Endothelial cell of umbilical vein (primary cell): Measurements from ENCODE around the gene ZNF438. TPM values are rescaled to one million over a fixed set of nuclear protein-coding genes. Genes with fewer than 3 reads are reported as not detected.

Experiments used
- BruUV-seq: library from RNA; stranded (reverse); fragments of 400-500 nt; replicated peaks from 2 replicates; lab custom pipeline; 2021; lab: Mats Ljungman, UMichigan
- CTCF ChIA-PET: fragments of 300-600, 350-600 bp; sonication (Branson Sonifier 250); formaldehyde crosslinking; loops from one replicate; lab custom pipeline; 2021; ENCODE audit warnings: antibody characterized with exemption, inconsistent platforms; lab: Charles Lee
- POLR2A ChIA-PET: fragments of 300-600, 350-600 bp; sonication (Branson Sonifier 250); formaldehyde crosslinking; loops from one replicate; lab custom pipeline; 2021; ENCODE audit warnings: antibody characterized with exemption, inconsistent platforms; lab: Charles Lee
- DNase-seq: peaks from one replicate; pipeline ENCODE4 v3.0.0-alpha.2; 2011; ENCODE audit warnings: low read depth, low spot score
- FAIRE-seq: peaks from 2 replicates; lab custom pipeline; 2011; peaks lifted over from hg19 to GRCh38; lab: Jason Lieb, UNC
- H2AFZ ChIP-seq: 2 replicates; pipeline ENCODE4 v1.6.0; 2012; ENCODE audit warnings: low read depth, low read length, control low read depth, inconsistent platforms
- H3K27ac ChIP-seq: 2 replicates; pipeline ENCODE4 v1.5.1; 2011; ENCODE audit warnings: low read depth, mild to moderate bottlenecking, control low read depth, low read length, moderate library complexity; ENCODE audit not compliant: insufficient read depth
- H3K27me3 ChIP-seq, 2 experiments: 2 replicates each; pipeline versions ENCODE4 v1.6.0 to v1.6.1; 2011; ENCODE audit warnings: low read length in 2 of 2, mixed read lengths in 1 of 2; ENCODE audit not compliant: control insufficient read depth in 2 of 2, insufficient read depth in 2 of 2
- H3K36me3 ChIP-seq, 2 experiments: 2 replicates in 1 of 2; 3 replicates in 1 of 2; pipeline ENCODE4 v1.5.1; 2011; ENCODE audit warnings: low read length in 2 of 2, mild to moderate bottlenecking in 1 of 2, moderate library complexity in 1 of 2; ENCODE audit not compliant: control insufficient read depth in 2 of 2, insufficient read depth in 2 of 2; ENCODE audit errors: extremely low read depth in 1 of 2
- H3K4me1 ChIP-seq: 3 replicates; pipeline ENCODE4 v1.5.1; 2011; ENCODE audit warnings: mild to moderate bottlenecking, low read length; ENCODE audit not compliant: control insufficient read depth, insufficient read depth; ENCODE audit errors: extremely low read depth
- H3K4me2 ChIP-seq: 2 replicates; pipeline ENCODE4 v1.6.1; 2011; ENCODE audit warnings: low read length, control low read depth, mixed read lengths; ENCODE audit not compliant: insufficient read depth
- H3K4me3 ChIP-seq, 3 experiments: fragments of 200-600 bp in 1 of 3; sonication (generic), shearing (Covaris generic) in 1 of 3; replicated peaks in 1 of 3; 2 replicates each; pipeline ENCODE4 v1.5.1; 2011 to 2016; ENCODE audit warnings: control low read depth in 3 of 3, low read length in 3 of 3, mild to moderate bottlenecking in 2 of 3, inconsistent platforms in 1 of 3, low read depth in 1 of 3, moderate library complexity in 1 of 3; ENCODE audit not compliant: insufficient read depth in 1 of 3
- H3K79me2 ChIP-seq: 2 replicates; pipeline ENCODE4 v1.6.0; 2012; ENCODE audit warnings: low read length, inconsistent platforms; ENCODE audit not compliant: control insufficient read depth, insufficient read depth
- H3K9ac ChIP-seq: replicated peaks from 2 replicates; pipeline ENCODE3; 2011; ENCODE audit warnings: low read length, control low read depth; ENCODE audit not compliant: insufficient read depth; ENCODE audit errors: extremely low read depth
- H3K9me1 ChIP-seq: replicated peaks from 3 replicates; pipeline ENCODE4 v1.6.0; 2011; ENCODE audit warnings: mild to moderate bottlenecking, low read length; ENCODE audit not compliant: control insufficient read depth, insufficient read depth; ENCODE audit errors: extremely low read depth
- H3K9me3 ChIP-seq: replicated peaks from 2 replicates; pipeline ENCODE4 v1.5.1; 2012; ENCODE audit warnings: low read length, inconsistent platforms; ENCODE audit not compliant: control insufficient read depth, insufficient read depth
- H4K20me1 ChIP-seq: replicated peaks from 2 replicates; pipeline ENCODE3; 2011; ENCODE audit warnings: mild to moderate bottlenecking, low read length; ENCODE audit not compliant: control insufficient read depth, insufficient read depth; ENCODE audit errors: extremely low read depth
- CTCF ChIP-seq, 2 donors: IDR thresholded peaks; 1 replicate in 1 of 2; 2 replicates in 1 of 2; pipeline ENCODE4 v1.5.1; 2011; ENCODE audit warnings: low read length in 2 of 2, mild to moderate bottlenecking in 2 of 2, moderate library complexity in 2 of 2, control low read depth in 1 of 2, inconsistent platforms in 1 of 2, low read depth in 1 of 2; ENCODE audit not compliant: insufficient read depth in 1 of 2; ENCODE audit errors: extremely low read depth in 1 of 2
- EZH2 ChIP-seq: IDR thresholded peaks from 2 replicates; pipeline ENCODE4 v1.6.1; 2012; ENCODE audit warnings: borderline replicate concordance, low read depth, mild to moderate bottlenecking, moderate library complexity, low read length, inconsistent platforms; ENCODE audit not compliant: severe bottlenecking
- FOS ChIP-seq: IDR thresholded peaks from 2 replicates; pipeline ENCODE4 v1.6.1; 2011; ENCODE audit warnings: mild to moderate bottlenecking, low read length, moderate library complexity, borderline replicate concordance; ENCODE audit not compliant: insufficient read depth
- JUN ChIP-seq: IDR thresholded peaks from 2 replicates; pipeline ENCODE4 v1.6.1; 2011; ENCODE audit warnings: borderline replicate concordance, low read depth; ENCODE audit not compliant: insufficient read length, insufficient read depth
- MAX ChIP-seq: IDR thresholded peaks from 2 replicates; pipeline ENCODE4 v1.6.1; 2011; ENCODE audit not compliant: insufficient read depth, insufficient read length
- MYC ChIP-seq: IDR thresholded peaks from one replicate; pipeline ENCODE4 v1.6.1; 2011; ENCODE audit warnings: mild to moderate bottlenecking, low read depth, low read length
- POLR2A ChIP-seq: IDR thresholded peaks from 2 replicates; pipeline ENCODE4 v1.6.1; 2012; ENCODE audit warnings: low read depth, mild to moderate bottlenecking, control low read depth, low read length
- dilution Hi-C: fragments of 300-500 bp; cut with MboI; formaldehyde crosslinking; loops from one replicate; pipeline ENCODE4 v1.15.0; 2019; ENCODE audit warnings: low sequenced_read_pairs; ENCODE audit not compliant: extremely low pct_ligation_motif_present
- intact Hi-C: fragments of 100-400 bp; cut with micrococcal nuclease; formaldehyde crosslinking; loops from one replicate; pipeline ENCODE4 v1.10.0; 2022
- polyA plus RNA-seq, 4 experiments: library from polyadenylated mRNA; depleted of rRNA in 3 of 4; stranded (reverse) in 3 of 4; unstranded in 1 of 4; fragments of >200 nt; gene quantifications; 2 replicates each; pipeline versions ENCODE4 v1.2.1 to v1.2.3, GENCODE V29; 2011 to 2012; ENCODE audit warnings: missing spikeins in 1 of 4
- total RNA-seq: library from RNA; stranded (reverse); gene quantifications from 2 replicates; pipeline ENCODE4 v1.2.3, GENCODE V29; 2021

The ZNF438 gene
- total and polyA plus RNA-seq, 2 donors (not counting 3 experiments of a cell fraction or from before 2014, with no cell fraction given), result 7.2 to 15.1 TPM

GRCh38 chr10:30839652-30840051, 192.0 kb downstream of the ZNF438 start:
- H3K27ac ChIP-seq, result no peak overlapping the region
- FAIRE-seq (no peak), DNase-seq (no peak)
- no peak for TF ChIP-seq JUN
- no peak for TF ChIP-seq EZH2
- no peak for TF ChIP-seq MYC
- TF ChIP-seq CTCF (IDR thresholded peaks at IDR 0.05; ENCODE audit: extremely low read depth in 1 of 2, insufficient read depth in 1 of 2, low read depth in 1 of 2, low read length in 2 of 2), result no peak
- H3K27me3 ChIP-seq, result no peaks in the 10 kb centered on the region
- intact Hi-C loops, result no loop called here
- H3K9me1 ChIP-seq, result no peaks in the 10 kb centered on the region
- dilution Hi-C loops, result no loop called here
- no peaks in the 10 kb centered on the region for H3K9me3 ChIP-seq
- no peak overlapping the region for H3K4me3 ChIP-seq
- CTCF ChIA-PET, result interaction anchor here (0.8 to 1.6 kb wide), 2 partner anchors 9 to 11 kb away, joined by 3 read pairs; no protein-coding TSS in a partner anchor
- no peak overlapping the region for H2AFZ ChIP-seq
- no peaks in the 10 kb centered on the region for H4K20me1 ChIP-seq
- POLR2A ChIA-PET, result no interaction called here
- H3K79me2 ChIP-seq, result no peaks in the 10 kb centered on the region
- BruUV-seq, result no TSS peak
- no peaks in the 10 kb centered on the region for H3K4me1 ChIP-seq
- no peak overlapping the region for H3K4me2 ChIP-seq
- no peaks in the 10 kb centered on the region for H3K36me3 ChIP-seq
- H3K9ac ChIP-seq, result no peak overlapping the region

GRCh38 chr10:30836406-30836805, 195.3 kb downstream of the ZNF438 start:
- TF ChIP-seq POLR2A (no peak), FOS (no peak), MYC (no peak), EZH2 (no peak), CTCF (IDR thresholded peaks at IDR 0.05; ENCODE audit: extremely low read depth in 1 of 2, insufficient read depth in 1 of 2, low read depth in 1 of 2, low read length in 2 of 2) (no peak), MAX (no peak)
- no peak for DNase-seq
- H3K4me1 ChIP-seq, result no peaks in the 10 kb centered on the region
- no TSS peak for BruUV-seq
- H3K9ac ChIP-seq, result no peak overlapping the region
- no peak overlapping the region for H3K4me3 ChIP-seq
- no peaks in the 10 kb centered on the region for H4K20me1 ChIP-seq
- no peaks in the 10 kb centered on the region for H3K9me3 ChIP-seq
- intact Hi-C loops (no loop called here), dilution Hi-C loops (no loop called here)
- no peaks in the 10 kb centered on the region for H3K27me3 ChIP-seq
- no peaks in the 10 kb centered on the region for H3K79me2 ChIP-seq
- H3K9me1 ChIP-seq, result no peaks in the 10 kb centered on the region
- H2AFZ ChIP-seq, result no peak overlapping the region
- no peak overlapping the region for H3K27ac ChIP-seq
- CTCF ChIA-PET, result no interaction called here
- no peaks in the 10 kb centered on the region for H3K36me3 ChIP-seq
- H3K4me2 ChIP-seq, result no peak overlapping the region
- FAIRE-seq, result no peak
- POLR2A ChIA-PET, result no interaction called here
